PC-9 (cell line): ENCODE measurements around the gene PPIL4. TPM values are rescaled to one million over a fixed set of nuclear protein-coding genes. Genes with fewer than 3 reads are reported as not detected.

Source experiments
- BruUV-seq: library from RNA; stranded (reverse); fragments of 400-500 nt; replicated peaks from 2 replicates; lab custom pipeline; 2021; lab: Mats Ljungman, UMichigan
- CTCF ChIA-PET: fragments of 300-600 bp; sonication (Branson Sonifier 250); formaldehyde crosslinking; loops from one replicate; lab custom pipeline; 2022; ENCODE audit warnings: antibody characterized with exemption; lab: Charles Lee
- POLR2A ChIA-PET: fragments of 300-600 bp; sonication (Branson Sonifier 250); formaldehyde crosslinking; loops from one replicate; lab custom pipeline; 2022; ENCODE audit warnings: antibody characterized with exemption; ENCODE audit not compliant: unreplicated experiment; lab: Charles Lee
- DNase-seq, 2 experiments: peaks; one replicate each; pipeline versions ENCODE4 v3.0.0 to v3.0.0-alpha.2; 2015 to 2022; ENCODE audit warnings: mixed read lengths in 1 of 2
- H2AFZ ChIP-seq: fragments of 200-600 bp; sonication (generic); 2 replicates; pipeline ENCODE4 v1.8.1; 2017; ENCODE audit warnings: antibody characterized with exemption
- H3F3A ChIP-seq: fragments of 200-600 bp; sonication (generic); 2 replicates; pipeline ENCODE4 v1.8.1; 2017; ENCODE audit warnings: antibody characterized with exemption, mild to moderate bottlenecking, low read depth; ENCODE audit not compliant: insufficient read depth
- H3K27ac ChIP-seq: fragments of 200-600 bp; sonication (generic); 2 replicates; pipeline ENCODE4 v1.6.1; 2016; ENCODE audit warnings: mixed run types
- H3K27me3 ChIP-seq: fragments of 200-600 bp; sonication (generic); 2 replicates; pipeline ENCODE4 v1.6.1; 2016; ENCODE audit warnings: low read depth, mixed run types; ENCODE audit not compliant: insufficient read depth
- H3K36me3 ChIP-seq: fragments of 200-600 bp; sonication (generic); 2 replicates; pipeline ENCODE4 v1.6.1; 2016; ENCODE audit warnings: low read depth, mixed run types
- H3K4me1 ChIP-seq: fragments of 200-600 bp; sonication (generic); replicated peaks from 2 replicates; pipeline ENCODE4 v1.6.1; 2016; ENCODE audit warnings: mixed run types; ENCODE audit not compliant: insufficient read depth
- H3K4me2 ChIP-seq: fragments of 200-600 bp; sonication (generic); 2 replicates; pipeline ENCODE4 v1.6.1; 2017; ENCODE audit warnings: mixed run types
- H3K4me3 ChIP-seq: fragments of 200-600 bp; sonication (generic); 2 replicates; pipeline ENCODE4 v1.6.1; 2016; ENCODE audit warnings: mixed run types
- H3K79me2 ChIP-seq: fragments of 200-600 bp; sonication (generic); 2 replicates; pipeline ENCODE4 v1.6.1; 2017; ENCODE audit warnings: low read depth, mixed run types
- H3K9me2 ChIP-seq: fragments of 200-600 bp; sonication (generic); 2 replicates; pipeline ENCODE4 v1.8.1; 2017; ENCODE audit warnings: mild to moderate bottlenecking; ENCODE audit not compliant: insufficient read depth
- H3K9me3 ChIP-seq: fragments of 200-600 bp; sonication (generic); 2 replicates; pipeline ENCODE4 v1.8.1; 2016; ENCODE audit warnings: low read depth; ENCODE audit not compliant: insufficient read depth
- H4K20me1 ChIP-seq: fragments of 200-600 bp; sonication (generic); 2 replicates; pipeline ENCODE4 v1.8.1; 2017; ENCODE audit not compliant: insufficient read depth
- EZH2 ChIP-seq: fragments of 200-600 bp; sonication (generic); IDR thresholded peaks from 2 replicates; pipeline ENCODE4 v1.8.0; 2017; ENCODE audit warnings: antibody characterized with exemption, low read depth
- intact Hi-C: fragments of 100-400 bp; cut with micrococcal nuclease; formaldehyde crosslinking; loops from one replicate; pipeline ENCODE4 v1.10.0; 2022; ENCODE audit not compliant: unreplicated experiment
- total RNA-seq: library from RNA; stranded (reverse); gene quantifications from 2 replicates; pipeline ENCODE4 v1.2.3, GENCODE V29; 2021
- TF ChIP-seq, protein P1 (sequence below): fragments of 200-600 bp; sonication (generic); conservative IDR thresholded peaks from 2 replicates; pipeline ENCODE4 v1.6.1; 2017; ENCODE audit warnings: mixed run types, antibody characterized with exemption, mild to moderate bottlenecking, moderate library complexity

The PPIL4 gene
- total RNA-seq, 1 experiment from 2014 or later, result 13.5 TPM

DNA sequence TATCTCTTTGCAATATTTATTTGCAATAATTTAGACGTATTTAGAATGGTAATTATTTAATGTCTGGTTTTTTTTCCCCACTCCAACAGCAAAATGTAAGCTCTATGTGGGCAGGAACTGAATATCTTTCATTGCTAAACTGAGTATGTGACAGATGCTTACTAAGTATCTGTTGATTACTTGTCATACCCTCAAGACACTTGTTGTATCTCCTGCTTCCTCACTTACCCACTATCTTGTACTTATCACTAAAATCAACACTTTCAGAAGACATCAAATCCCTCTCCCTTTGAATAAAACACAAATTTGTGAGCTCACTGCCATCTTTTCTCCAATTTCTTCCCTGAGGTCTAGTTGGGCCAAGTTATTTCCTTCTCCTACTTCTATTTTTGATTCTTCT, 30.3 kb downstream of the PPIL4 start:
- Histone ChIP-seq H3K4me2 (no peak overlapping the region), H2AFZ (no peak overlapping the region), H3K9me2 (no peaks in the 10 kb centered on the region), H3K27me3 (no peaks in the 10 kb centered on the region), H3K79me2 (no peaks in the 10 kb centered on the region), H3F3A (peaks cover 7% of the 10 kb centered on the region; the same call in 1 of the 2 replicates), H3K4me1 (no peaks in the 10 kb centered on the region), H4K20me1 (peaks cover 10% of the 10 kb centered on the region; the same call in 1 of the 2 replicates), H3K36me3 (no peaks in the 10 kb centered on the region; the same call in 1 of the 2 replicates), H3K9me3 (no peaks in the 10 kb centered on the region), H3K27ac (no peak overlapping the region), H3K4me3 (no peak overlapping the region)
- POLR2A ChIA-PET, result no interaction called here
- BruUV-seq, result no TSS peak
- intact Hi-C loops, result no loop called here
- no peak for DNase-seq
- TF ChIP-seq EZH2, result no peak
- TF ChIP-seq, protein P1, sequence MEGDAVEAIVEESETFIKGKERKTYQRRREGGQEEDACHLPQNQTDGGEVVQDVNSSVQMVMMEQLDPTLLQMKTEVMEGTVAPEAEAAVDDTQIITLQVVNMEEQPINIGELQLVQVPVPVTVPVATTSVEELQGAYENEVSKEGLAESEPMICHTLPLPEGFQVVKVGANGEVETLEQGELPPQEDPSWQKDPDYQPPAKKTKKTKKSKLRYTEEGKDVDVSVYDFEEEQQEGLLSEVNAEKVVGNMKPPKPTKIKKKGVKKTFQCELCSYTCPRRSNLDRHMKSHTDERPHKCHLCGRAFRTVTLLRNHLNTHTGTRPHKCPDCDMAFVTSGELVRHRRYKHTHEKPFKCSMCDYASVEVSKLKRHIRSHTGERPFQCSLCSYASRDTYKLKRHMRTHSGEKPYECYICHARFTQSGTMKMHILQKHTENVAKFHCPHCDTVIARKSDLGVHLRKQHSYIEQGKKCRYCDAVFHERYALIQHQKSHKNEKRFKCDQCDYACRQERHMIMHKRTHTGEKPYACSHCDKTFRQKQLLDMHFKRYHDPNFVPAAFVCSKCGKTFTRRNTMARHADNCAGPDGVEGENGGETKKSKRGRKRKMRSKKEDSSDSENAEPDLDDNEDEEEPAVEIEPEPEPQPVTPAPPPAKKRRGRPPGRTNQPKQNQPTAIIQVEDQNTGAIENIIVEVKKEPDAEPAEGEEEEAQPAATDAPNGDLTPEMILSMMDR, result no peak
- CTCF ChIA-PET, result no interaction called here

DNA sequence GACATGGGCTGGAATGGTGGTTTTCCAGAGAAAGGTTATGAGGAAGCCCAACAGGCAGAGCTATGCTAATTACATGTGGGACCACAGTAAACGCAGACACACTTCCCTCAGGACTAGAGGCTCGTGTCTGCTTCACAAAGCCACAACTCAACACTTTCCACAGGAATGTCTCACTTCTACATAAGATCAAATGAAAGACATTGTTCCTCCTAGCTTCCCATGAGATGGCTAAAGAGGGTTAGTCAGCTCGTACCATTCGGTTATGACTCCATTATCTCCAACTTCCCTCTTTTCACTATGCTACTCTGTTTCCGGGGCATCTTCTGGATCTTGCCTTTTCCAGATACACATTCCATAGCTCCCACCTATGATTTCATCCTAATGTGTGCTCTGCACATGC, 31.9 kb downstream of the PPIL4 start:
- intact Hi-C loops, result no loop called here

DNA sequence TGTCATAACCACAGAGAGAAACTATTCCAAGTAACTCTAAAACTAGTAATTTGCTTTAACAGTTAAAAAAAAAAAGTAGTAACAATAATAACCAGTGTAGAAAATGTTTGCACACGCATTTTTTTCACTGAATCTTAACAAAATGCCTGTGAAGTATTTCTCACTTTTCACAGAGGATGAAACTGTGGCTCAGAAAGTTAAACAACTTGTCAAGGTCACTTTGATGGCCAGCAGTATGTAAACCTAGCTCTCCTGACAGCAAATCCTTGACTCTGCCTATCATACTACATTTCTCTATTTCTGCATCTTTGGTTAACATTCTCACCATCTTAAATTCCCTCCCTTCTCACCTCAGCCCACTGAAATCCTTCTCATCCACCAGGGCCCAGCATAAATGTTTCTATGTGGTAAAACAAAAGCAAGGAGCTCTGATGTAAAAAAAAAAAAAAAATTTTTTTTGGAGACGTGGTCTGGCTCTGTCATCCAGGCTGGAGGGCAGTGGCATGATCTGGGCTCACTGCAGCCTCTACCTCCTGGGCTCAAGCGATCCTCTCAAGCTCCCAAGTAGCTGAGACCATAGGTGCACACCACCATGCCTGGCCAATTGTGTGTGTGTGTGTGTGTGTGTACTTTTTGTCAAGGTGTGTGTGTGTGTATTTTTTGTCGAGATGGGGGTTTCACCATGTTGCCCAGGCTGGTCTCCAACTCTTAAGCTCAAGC, 34.9 kb downstream of the PPIL4 start:
- no peaks in the 10 kb centered on the region for H3K9me2 ChIP-seq
- H3K9me3 ChIP-seq, result no peaks in the 10 kb centered on the region
- ChIA-PET CTCF (no interaction called here), POLR2A (no interaction called here)
- H3K36me3 ChIP-seq, result no peaks in the 10 kb centered on the region; the same call in 1 of the 2 replicates
- no peak overlapping the region for H2AFZ ChIP-seq
- H3K27ac ChIP-seq, result no peak overlapping the region
- H3K4me3 ChIP-seq, result no peak overlapping the region
- no peaks in the 10 kb centered on the region for H3K27me3 ChIP-seq
- no peaks in the 10 kb centered on the region for H4K20me1 ChIP-seq
- no peak for DNase-seq
- intact Hi-C loops, result no loop called here
- no TSS peak for BruUV-seq
- H3K79me2 ChIP-seq, result no peaks in the 10 kb centered on the region
- no peaks in the 10 kb centered on the region for H3K4me1 ChIP-seq
- H3K4me2 ChIP-seq, result no peak overlapping the region
- no peaks in the 10 kb centered on the region for H3F3A ChIP-seq
- no peak for TF ChIP-seq EZH2
- TF ChIP-seq, protein P1, result no peak

More for the DNA sequence above, 31.9 kb downstream of the PPIL4 start:
- POLR2A ChIA-PET, result interaction anchor here (0.6 kb wide), 1 partner anchor 526 kb away, joined by 5 read pairs; no protein-coding TSS in a partner anchor
- Histone ChIP-seq H2AFZ (no peak overlapping the region), H4K20me1 (0 out of 2 replicates have a peak, but pooled peaks cover 10% of the 10 kb centered on the region), H3F3A (peaks cover 3% of the 10 kb centered on the region; the same call in 1 of the 2 replicates), H3K4me1 (no peaks in the 10 kb centered on the region), H3K27me3 (no peaks in the 10 kb centered on the region), H3K4me3 (no peak overlapping the region), H3K36me3 (no peaks in the 10 kb centered on the region; the same call in 1 of the 2 replicates), H3K79me2 (no peaks in the 10 kb centered on the region), H3K4me2 (no peak overlapping the region), H3K9me2 (no peaks in the 10 kb centered on the region), H3K27ac (no peak overlapping the region), H3K9me3 (no peaks in the 10 kb centered on the region)
- no peak for TF ChIP-seq EZH2
- TF ChIP-seq, protein P1, result no peak
- DNase-seq, result no peak
- CTCF ChIA-PET, result no interaction called here
- BruUV-seq, result no TSS peak
